Fibroblast of skin of right quadriceps (primary cell): ENCODE measurements around the gene RMND5A.
A peak's percentile ranks its signal among the peaks of the same experiment; 100 is the strongest.

Experiments used
- DNase-seq: peaks from one replicate; pipeline ENCODE4 v3.0.0-alpha.2; 2013

The RMND5A gene

DNA sequence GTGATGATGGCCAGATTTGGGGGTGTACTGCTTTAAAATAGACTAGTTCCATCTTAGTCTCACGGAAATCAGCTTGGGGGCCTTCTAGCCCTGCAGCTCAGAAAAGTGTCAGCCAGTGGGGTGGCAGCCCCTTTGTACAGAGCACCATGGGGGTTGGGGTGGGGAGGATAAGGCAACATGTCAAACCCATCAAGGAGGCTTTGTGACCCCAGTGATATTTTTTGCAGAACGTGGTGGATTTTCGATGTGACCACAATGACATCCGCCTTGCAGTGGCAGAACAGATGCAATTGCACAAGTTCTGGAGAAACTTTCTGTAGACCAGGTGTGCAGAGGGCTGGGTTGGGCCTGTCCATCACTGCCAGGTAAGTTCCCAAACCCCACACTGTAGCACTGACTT is 73.7 kb downstream of the RMND5A start:
- no peak for DNase-seq

GRCh38 chr2:86794861-86795260 is 74.8 kb downstream of the RMND5A start:
- DNase-seq = no peak

- DNase-seq = no peak
Observed at GRCh38 chr2:86800856-86801567, 80.9 kb downstream of the RMND5A start.

DNA sequence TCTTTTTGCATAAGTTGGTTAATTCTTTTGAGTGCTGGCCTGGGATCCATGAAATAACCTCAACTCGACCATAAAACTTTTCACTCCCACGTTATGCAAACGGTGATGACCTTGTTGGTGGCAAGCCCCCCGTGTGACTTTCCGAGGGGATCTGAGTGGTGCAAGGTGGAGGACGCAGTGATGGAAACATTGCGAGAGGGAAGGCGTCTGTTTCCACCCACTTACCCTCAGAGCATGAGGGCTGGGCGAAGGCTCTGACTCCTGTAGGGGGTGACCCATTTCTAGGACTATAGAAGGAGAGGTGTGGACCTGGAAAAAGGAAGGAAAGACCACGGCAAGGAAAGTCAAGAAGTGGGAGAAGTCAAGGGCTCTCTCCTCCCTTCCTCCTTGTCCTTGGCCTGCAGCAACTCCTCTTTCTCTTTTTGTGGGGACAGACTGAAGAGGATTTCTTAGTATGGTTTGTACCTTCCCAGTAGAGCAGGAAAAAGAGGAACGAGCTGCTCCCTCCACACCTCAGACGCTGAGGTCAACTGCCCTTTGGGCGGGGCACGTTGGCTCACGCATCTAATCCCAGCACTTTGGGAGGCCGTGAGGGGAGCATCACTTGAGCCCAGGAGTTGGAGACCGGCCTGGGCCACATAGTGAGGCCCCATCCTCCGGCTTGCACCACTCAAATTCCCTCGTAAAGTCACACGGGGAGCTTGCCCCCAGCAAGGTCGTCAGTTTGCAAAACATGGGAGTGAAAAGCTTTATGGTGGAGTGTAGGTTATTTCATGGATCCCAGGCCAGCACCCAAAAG is 86.2 kb downstream of the RMND5A start:
- DNase-seq = no peak

DNA sequence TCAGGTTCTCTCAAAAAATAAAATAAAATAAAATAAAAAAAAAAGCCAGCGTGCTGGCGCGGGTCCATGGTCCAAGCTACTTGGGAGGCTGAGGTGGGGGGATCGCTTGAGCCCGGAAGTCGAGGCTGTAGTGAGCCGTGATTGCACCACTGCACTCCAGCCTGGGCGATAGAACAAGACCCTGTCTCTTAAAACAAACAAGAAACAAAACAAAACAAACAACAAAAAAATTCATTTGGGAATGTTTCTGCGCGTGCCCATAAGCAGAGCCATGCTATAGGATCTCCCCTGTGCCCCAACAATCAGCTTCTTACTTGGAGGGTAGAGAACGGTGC is 87.0 kb downstream of the RMND5A start:
- DNase-seq = no peak

GRCh38 chr2:86807468-86808275 is 87.6 kb downstream of the RMND5A start:
- peak; percentile 31 for DNase-seq

DNA sequence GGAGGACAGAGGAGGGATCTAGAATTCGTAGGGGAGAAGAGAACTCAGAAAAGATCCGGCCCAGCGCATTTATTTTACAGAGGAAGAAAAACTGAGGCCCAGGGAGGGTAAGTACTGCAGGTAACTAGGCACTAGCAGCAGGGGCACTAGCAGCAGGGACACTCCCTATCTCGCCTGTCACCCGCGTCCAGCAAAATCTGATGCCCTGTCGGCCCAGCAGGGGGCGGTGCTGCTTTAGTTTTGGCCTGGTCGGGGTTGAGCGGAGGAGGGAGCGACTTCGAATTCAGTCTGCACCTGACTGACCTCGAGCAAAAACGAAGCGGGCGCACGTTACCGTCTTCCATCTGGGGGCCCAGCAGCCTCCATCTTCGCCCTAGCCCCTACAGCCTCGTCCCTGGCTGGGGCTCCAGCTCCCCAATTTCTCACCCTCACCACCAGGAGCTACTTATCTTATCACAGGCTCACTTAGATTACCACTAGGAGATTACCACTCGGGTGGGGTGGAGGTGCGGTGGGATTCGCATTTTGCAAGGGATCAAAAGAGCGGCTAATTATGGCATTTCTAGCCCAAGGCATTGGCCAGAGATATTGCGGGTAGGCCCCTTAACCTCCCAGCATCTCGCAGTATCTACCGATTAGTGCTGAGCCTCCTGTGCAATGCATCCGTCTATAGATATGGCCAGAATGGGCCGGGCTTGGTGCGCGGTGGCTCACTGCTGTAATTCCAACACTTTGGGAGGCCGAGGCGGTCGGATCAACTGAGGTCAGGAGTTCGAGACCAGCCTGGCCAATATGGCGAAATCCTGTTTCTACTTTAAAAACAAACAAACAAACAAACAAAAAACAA is 88.4 kb downstream of the RMND5A start:
- peak; percentile 72 for DNase-seq

DNA sequence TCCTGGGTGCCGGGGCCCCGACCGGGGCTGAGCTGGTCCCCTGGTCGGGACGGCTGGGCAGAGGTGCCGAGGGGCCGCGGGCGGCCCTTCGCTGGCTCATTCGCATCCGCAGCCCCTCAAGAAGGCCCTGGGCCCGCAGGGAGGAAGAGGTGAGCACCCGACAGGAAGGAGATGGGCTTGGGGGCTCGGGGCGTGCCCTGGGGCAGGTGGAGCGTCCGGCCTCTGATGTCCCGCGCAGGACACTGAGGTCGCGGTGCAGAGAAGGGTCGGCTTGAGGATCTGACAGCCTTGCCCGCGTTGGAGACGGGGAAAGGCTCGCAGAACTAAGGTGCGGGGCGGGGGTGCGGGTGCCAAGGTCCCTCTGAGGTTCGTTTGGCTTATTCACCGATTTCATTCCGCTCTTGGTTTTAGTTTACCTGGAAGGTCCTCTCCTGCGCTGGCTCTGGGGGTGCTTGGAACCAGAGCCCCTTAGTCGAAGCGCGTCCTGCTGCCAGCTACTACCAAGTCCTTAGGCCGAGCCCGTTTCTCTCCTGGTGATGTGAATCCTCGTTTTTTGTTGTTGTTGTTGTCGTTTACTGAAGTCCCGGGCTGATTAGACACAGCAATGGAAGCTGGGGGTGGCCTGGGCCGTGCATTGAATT is 89.5 kb downstream of the RMND5A start:
- no peak for DNase-seq

DNA sequence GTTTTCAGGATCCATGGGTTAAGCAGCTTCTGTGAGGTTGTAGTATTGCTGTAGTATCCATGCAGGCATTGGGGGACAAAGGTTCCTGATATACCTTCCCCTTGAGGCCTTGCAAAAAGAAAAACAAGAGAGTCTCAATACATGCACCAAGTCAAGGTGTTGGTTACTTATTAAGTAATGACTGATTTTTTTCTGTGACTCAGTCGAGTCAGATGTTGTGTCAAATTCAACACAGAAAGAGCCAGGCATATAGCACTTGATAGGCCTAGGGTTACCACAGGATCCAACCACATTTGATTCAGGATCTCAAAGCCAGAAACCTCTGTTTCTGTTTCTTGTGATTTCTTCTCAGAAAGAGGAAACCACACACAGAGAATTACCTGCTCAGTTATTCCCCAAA is 95.5 kb downstream of the RMND5A start:
- no peak for DNase-seq

DNA sequence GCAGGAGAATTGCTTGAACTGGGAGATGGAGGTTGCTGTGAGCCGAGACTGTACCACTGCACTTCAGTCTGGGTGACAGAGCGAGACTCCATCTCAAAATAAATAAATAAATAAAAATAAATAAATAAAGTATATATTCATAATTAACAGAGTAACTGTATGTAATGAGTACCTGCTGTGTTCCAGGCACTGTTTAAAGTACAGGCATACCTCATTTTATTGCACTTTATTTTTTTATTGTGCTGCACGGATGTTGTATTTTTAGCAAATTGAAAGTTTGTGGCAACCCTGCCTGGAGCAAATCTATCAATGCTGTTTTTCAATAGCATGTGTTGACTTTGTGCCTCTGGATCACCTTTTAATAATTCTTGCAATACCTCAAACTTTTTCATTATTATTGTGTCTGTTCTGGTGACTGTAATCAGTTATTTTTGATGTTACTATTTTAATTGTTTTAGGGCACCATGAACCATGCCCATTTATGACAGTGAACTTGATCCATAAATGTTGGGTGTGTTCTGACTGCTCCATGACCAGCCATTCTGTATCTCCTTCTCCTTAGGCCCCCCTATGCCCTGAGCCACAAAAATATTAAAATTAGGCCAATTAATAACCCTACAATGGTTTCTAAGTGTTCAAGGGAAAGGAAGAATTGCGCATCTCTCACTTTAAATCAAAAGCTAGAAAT is 98.2 kb downstream of the RMND5A start:
- DNase-seq = no peak

GRCh38 chr2:86818957-86819356 is 98.9 kb downstream of the RMND5A start:
- no peak for DNase-seq

DNA sequence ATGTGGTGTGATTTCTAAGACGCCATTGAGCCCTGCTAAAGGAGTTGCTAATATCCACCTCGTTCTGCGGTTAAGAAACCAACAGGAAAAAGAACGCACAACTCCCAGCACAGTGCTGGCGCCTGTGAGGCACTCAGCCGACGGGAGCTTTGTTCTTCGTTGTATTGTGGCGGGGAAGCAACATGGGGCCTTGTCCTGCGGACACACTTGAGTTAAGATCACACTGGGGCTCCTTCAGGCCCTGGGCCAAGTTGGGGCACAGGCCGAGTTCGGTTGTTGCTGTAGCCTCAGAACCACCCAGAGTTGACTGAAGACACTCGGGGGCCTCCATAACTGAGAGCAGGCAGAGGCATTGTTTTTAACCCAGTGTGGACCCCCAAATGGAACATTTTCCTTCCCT is 101.2 kb downstream of the RMND5A start:
- DNase-seq = no peak

DNA sequence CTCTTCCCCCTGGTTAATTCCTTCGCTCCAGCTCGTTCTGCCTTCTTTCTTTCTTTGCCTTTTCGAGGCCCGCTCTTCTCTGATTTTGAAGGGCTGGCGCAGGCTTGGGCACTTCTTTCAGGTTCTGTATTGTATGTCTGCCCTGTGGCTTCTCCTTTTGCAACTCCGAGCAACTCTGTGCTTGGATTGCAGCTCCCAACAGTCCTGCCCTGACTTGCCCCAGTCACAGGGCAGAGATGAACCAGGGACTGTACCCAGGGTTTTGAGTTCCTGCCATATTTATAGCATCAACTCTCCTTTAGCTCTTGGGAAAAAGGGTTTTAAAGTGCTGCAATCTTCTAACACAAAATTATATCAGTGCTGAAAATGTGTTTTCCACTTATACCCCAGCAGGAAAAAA is 101.8 kb downstream of the RMND5A start:
- no peak for DNase-seq

GRCh38 chr2:86822668-86823345 is 102.7 kb downstream of the RMND5A start:
- DNase-seq = no peak

- DNase-seq = no peak
Observed at GRCh38 chr2:86825036-86825692, 105.1 kb downstream of the RMND5A start.

- DNase-seq = no peak
Observed at GRCh38 chr2:86825693-86826381, 105.7 kb downstream of the RMND5A start.

GRCh38 chr2:86826951-86827350 is 106.9 kb downstream of the RMND5A start:
- no peak for DNase-seq
